Keratinocyte (primary cell): ENCODE measurements around the gene MTHFD1L. TPM values are rescaled to one million over a fixed set of nuclear protein-coding genes. Genes with fewer than 3 reads are reported as not detected.
A peak's percentile ranks its signal among the peaks of the same experiment; 100 is the strongest.

Experiments used
- DNase-seq: peaks from one replicate; pipeline ENCODE4 v3.0.0-alpha.2; 2011; ENCODE audit warnings: low read depth, missing footprints, low spot score
- FAIRE-seq: peaks from 2 replicates; lab custom pipeline; 2011; peaks lifted over from hg19 to GRCh38; lab: Jason Lieb, UNC
- H2AFZ ChIP-seq: 2 replicates; pipeline ENCODE4 v1.6.0; 2012; ENCODE audit warnings: low read length, control low read depth, inconsistent platforms; ENCODE audit not compliant: control insufficient read depth
- H3K27ac ChIP-seq: 2 replicates; pipeline ENCODE4 v1.5.1; 2011; ENCODE audit warnings: low read length; ENCODE audit not compliant: control insufficient read depth, insufficient read depth
- H3K27me3 ChIP-seq: 3 replicates; pipeline ENCODE4 v1.6.0; 2011; ENCODE audit warnings: low read length; ENCODE audit not compliant: control insufficient read depth, insufficient read depth; ENCODE audit errors: extremely low read depth
- H3K36me3 ChIP-seq, 2 experiments: 2 replicates in 1 of 2; 3 replicates in 1 of 2; pipeline ENCODE4 v1.5.1; 2011; ENCODE audit warnings: low read length in 2 of 2, mild to moderate bottlenecking in 1 of 2; ENCODE audit not compliant: control insufficient read depth in 2 of 2, insufficient read depth in 2 of 2; ENCODE audit errors: extremely low read depth in 1 of 2
- H3K4me1 ChIP-seq: 3 replicates; pipeline ENCODE4 v1.5.1; 2011; ENCODE audit warnings: low read length; ENCODE audit not compliant: control insufficient read depth, insufficient read depth; ENCODE audit errors: extremely low read depth
- H3K4me2 ChIP-seq: 3 replicates; pipeline ENCODE4 v1.6.0; 2011; ENCODE audit warnings: low read depth, low read length; ENCODE audit not compliant: control insufficient read depth, insufficient read depth; ENCODE audit errors: extremely low read depth
- H3K4me3 ChIP-seq, 3 experiments: fragments of 200-600 bp in 1 of 3; sonication (generic) in 1 of 3; 2 replicates in 2 of 3; 3 replicates in 1 of 3; pipeline ENCODE4 v1.5.1; 2011 to 2016; ENCODE audit warnings: low read length in 3 of 3, mild to moderate bottlenecking in 3 of 3, control low read depth in 2 of 3, inconsistent platforms in 1 of 3, low read depth in 1 of 3, mixed read lengths in 1 of 3, mixed run types in 1 of 3, moderate library complexity in 1 of 3; ENCODE audit not compliant: control insufficient read depth in 2 of 3, insufficient read depth in 2 of 3; ENCODE audit errors: extremely low read depth in 1 of 3
- H3K79me2 ChIP-seq: 2 replicates; pipeline ENCODE4 v1.6.0; 2012; ENCODE audit warnings: low read length; ENCODE audit not compliant: control insufficient read depth, insufficient read depth
- H3K9ac ChIP-seq: 3 replicates; pipeline ENCODE4 v1.6.0; 2011; ENCODE audit warnings: low read length; ENCODE audit not compliant: control insufficient read depth, insufficient read depth; ENCODE audit errors: extremely low read depth
- H3K9me1 ChIP-seq: 3 replicates; pipeline ENCODE4 v1.6.0; 2011; ENCODE audit warnings: low read length; ENCODE audit not compliant: control insufficient read depth, insufficient read depth; ENCODE audit errors: extremely low read depth
- H3K9me3 ChIP-seq: 2 replicates; pipeline ENCODE4 v1.5.1; 2012; ENCODE audit warnings: low read depth, low read length; ENCODE audit not compliant: control insufficient read depth
- H4K20me1 ChIP-seq: 3 replicates; pipeline ENCODE4 v1.6.0; 2011; ENCODE audit warnings: low read length; ENCODE audit not compliant: control insufficient read depth, insufficient read depth; ENCODE audit errors: extremely low read depth
- EZH2 ChIP-seq: IDR thresholded peaks from one replicate; pipeline ENCODE4 v1.6.1; 2012; ENCODE audit warnings: inconsistent platforms, mild to moderate bottlenecking, low read length, moderate library complexity
- dilution Hi-C: fragments of 300-500 bp; cut with MboI; formaldehyde crosslinking; loops from one replicate; pipeline ENCODE4 v1.7.0; 2020; ENCODE audit warnings: low sequenced_read_pairs; ENCODE audit not compliant: extremely low pct_ligation_motif_present
- polyA plus RNA-seq, 5 experiments: library from polyadenylated mRNA; depleted of rRNA in 3 of 5; stranded (reverse) in 3 of 5; stranded (forward) in 1 of 5; unstranded in 1 of 5; fragments of >200 nt; gene quantifications; 1 replicate in 1 of 5; 2 replicates in 3 of 5; 3 replicates in 1 of 5; pipeline versions ENCODE4 v1.2.1 to v1.2.3, GENCODE V29; 2011 to 2012; ENCODE audit warnings: missing spikeins in 2 of 5, low read depth in 1 of 5, low replicate concordance in 1 of 5
- TF ChIP-seq, protein P1 (sequence below), 3 experiments: IDR thresholded peaks in 1 of 3; conservative IDR thresholded peaks in 1 of 3; optimal IDR thresholded peaks in 1 of 3; 2 replicates in 2 of 3; 3 replicates in 1 of 3; pipeline versions ENCODE3 to v1.5.1; 2011; ENCODE audit warnings: low read length in 3 of 3, mild to moderate bottlenecking in 3 of 3, moderate library complexity in 2 of 3, control low read depth in 1 of 3, inconsistent platforms in 1 of 3; ENCODE audit not compliant: insufficient read depth in 2 of 3; ENCODE audit errors: extremely low read depth in 1 of 3

MTHFD1L gene
- polyA plus RNA-seq, 1 donor (not counting 4 experiments of a cell fraction or from before 2014, with no cell fraction given), result 38.0 TPM

DNA sequence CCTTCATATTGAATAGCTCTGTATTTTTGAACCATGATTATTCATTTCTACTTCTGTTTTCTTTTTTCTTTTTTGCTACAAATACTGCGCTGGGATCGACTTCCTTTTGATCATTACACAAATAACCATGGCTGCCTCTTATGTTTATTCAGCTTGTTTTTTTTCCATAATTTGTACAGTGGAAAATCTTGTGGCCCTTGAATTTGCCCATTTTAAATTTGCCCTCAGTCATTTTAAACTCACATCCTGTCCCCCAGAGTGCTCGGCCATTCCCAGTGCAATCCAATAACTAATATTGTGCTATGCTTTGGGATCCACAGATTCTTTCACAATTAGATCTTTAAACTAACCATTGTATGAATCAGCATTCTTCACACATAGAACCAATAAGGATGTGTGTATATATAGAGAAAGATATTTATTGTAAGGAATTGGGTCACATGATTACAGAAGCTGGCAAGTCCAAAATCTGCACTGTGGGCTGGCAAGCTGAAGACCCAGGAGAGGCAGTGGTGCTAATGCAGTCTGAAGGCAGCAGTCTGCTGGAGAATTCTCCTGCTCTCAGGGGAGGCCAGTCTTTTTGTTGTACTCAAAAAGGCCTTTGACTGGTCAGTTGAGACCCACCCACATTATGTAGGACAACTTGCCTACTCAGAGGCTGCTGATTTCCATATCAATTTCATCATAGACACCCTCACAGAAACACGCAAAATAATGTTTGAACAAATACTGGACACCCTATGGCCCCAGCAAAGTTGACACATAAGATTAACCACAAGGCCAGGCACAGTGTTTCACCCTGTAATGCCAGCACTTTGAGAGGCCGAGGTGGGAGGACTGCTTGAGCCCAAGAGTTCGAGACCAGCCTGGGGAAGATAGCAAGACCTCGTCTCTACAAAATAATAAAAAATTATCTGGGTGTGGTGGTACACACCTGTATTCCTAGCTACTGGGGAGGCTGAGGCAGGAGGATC lies 147.1 kb downstream of the MTHFD1L start:
- TF ChIP-seq EZH2, result no peak
- TF ChIP-seq, protein P1, sequence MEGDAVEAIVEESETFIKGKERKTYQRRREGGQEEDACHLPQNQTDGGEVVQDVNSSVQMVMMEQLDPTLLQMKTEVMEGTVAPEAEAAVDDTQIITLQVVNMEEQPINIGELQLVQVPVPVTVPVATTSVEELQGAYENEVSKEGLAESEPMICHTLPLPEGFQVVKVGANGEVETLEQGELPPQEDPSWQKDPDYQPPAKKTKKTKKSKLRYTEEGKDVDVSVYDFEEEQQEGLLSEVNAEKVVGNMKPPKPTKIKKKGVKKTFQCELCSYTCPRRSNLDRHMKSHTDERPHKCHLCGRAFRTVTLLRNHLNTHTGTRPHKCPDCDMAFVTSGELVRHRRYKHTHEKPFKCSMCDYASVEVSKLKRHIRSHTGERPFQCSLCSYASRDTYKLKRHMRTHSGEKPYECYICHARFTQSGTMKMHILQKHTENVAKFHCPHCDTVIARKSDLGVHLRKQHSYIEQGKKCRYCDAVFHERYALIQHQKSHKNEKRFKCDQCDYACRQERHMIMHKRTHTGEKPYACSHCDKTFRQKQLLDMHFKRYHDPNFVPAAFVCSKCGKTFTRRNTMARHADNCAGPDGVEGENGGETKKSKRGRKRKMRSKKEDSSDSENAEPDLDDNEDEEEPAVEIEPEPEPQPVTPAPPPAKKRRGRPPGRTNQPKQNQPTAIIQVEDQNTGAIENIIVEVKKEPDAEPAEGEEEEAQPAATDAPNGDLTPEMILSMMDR (optimal IDR thresholded peaks at IDR 0.05 in 1 of 3, IDR thresholded peaks at IDR 0.05 in 1 of 3, conservative IDR thresholded peaks at IDR 0.05 in 1 of 3; ENCODE audit: extremely low read depth in 1 of 3, insufficient read depth in 2 of 3, low read length in 3 of 3), result no peak
- no peak overlapping the region for H3K9ac ChIP-seq
- no peak for FAIRE-seq
- H3K79me2 ChIP-seq, result no peaks in the 10 kb centered on the region
- H4K20me1 ChIP-seq, result no peaks in the 10 kb centered on the region
- H3K4me1 ChIP-seq, result no peaks in the 10 kb centered on the region
- no peak overlapping the region for H3K4me2 ChIP-seq
- H3K4me3 ChIP-seq, result no peak overlapping the region
- DNase-seq, result no peak
- dilution Hi-C loops, result no loop called here
- no peaks in the 10 kb centered on the region for H3K9me3 ChIP-seq
- no peaks in the 10 kb centered on the region for H3K27me3 ChIP-seq
- H3K27ac ChIP-seq, result no peak overlapping the region
- no peaks in the 10 kb centered on the region for H3K9me1 ChIP-seq
- H2AFZ ChIP-seq, result no peak overlapping the region
- peaks cover 4 to 8% of the 10 kb centered on the region in 2 experiments for H3K36me3 ChIP-seq

- Histone ChIP-seq H3K27ac (no peak overlapping the region), H3K4me1 (no peaks in the 10 kb centered on the region), H4K20me1 (no peaks in the 10 kb centered on the region), H2AFZ (no peak overlapping the region), H3K9me3 (no peaks in the 10 kb centered on the region), H3K4me3 (no peak overlapping the region), H3K9ac (no peak overlapping the region), H3K4me2 (no peak overlapping the region), H3K9me1 (no peaks in the 10 kb centered on the region), H3K79me2 (no peaks in the 10 kb centered on the region), H3K27me3 (no peaks in the 10 kb centered on the region), H3K36me3 (peaks cover 4 to 17% of the 10 kb centered on the region in 2 experiments)
- FAIRE-seq (peak; percentile 85), DNase-seq (peak; percentile 33)
- TF ChIP-seq, protein P1 (optimal IDR thresholded peaks at IDR 0.05 in 1 of 3, IDR thresholded peaks at IDR 0.05 in 1 of 3, conservative IDR thresholded peaks at IDR 0.05 in 1 of 3; ENCODE audit: extremely low read depth in 1 of 3, insufficient read depth in 2 of 3, low read length in 3 of 3), result peak; percentile 89 to 98 (median 96)
- no peak for TF ChIP-seq EZH2
- dilution Hi-C loops, result no loop called here
Observed at GRCh38 chr6:151014404-151015100, 149.1 kb downstream of the MTHFD1L start.
